GM19099 (cell line): Measurements from ENCODE around the gene ACTN3.
A peak's percentile ranks its signal among the peaks of the same experiment; 100 is the strongest.

Source experiments
- POLR2A ChIP-seq: IDR thresholded peaks from 3 replicates; pipeline ENCODE4 v1.6.1; 2011; ENCODE audit warnings: low read depth; ENCODE audit not compliant: insufficient read length; ENCODE audit errors: extremely low read depth

ACTN3 gene

DNA sequence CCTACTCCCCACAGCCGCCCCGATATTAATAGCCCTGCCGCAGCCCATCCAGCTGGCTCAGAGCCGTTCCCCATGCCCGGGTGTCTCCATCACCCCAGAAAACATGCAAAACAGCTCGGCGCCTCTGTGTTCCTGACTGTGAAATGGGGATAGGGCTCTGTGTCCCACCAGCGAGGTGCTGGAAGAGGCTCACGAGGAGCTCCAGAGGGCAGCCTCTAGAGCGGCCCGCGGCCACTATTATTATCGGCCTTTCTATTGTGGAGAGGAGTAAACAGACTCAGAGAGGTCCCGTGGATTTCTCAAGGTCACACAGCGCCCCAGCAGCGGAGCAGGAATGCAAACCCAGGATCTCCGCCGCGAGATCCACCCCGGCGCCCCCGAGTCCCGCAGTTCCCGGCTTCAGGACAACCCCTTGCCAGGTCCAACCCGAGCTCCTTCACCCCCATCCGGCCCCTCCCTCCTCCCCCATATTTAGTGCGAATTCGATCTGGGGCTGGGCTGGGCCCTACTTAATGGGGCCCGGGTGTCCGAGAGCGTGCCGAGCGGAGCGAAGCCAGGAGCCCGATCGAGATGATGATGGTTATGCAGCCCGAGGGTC is at the start of gene ACTN3:
Gene ACTN3, plus strand, starts transcription at position 536 of the 598 bp plus-strand sequence. Its CDS starts 35 bp downstream, at position 571.
- TF ChIP-seq POLR2A = no peak

DNA sequence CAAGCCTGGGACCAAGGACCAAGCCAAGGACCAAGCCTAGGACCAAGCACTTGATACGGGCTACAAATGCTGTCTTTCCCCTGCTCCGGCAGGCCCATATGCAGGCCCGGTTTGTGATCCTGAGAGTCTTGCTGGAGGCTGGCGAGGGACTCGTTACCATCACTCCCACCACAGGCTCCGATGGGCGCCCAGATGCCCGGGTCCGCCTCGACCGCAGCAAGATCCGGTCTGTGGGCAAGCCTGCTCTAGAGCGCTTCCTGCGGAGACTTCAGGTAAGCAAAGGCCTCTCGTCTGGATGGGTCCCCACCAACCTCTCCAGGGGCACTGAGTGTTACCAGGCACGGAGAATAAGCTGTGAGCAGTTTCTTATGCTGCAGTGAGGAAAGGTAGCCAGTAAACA is 49.5 kb upstream of the ACTN3 start:
- no peak for TF ChIP-seq POLR2A

DNA sequence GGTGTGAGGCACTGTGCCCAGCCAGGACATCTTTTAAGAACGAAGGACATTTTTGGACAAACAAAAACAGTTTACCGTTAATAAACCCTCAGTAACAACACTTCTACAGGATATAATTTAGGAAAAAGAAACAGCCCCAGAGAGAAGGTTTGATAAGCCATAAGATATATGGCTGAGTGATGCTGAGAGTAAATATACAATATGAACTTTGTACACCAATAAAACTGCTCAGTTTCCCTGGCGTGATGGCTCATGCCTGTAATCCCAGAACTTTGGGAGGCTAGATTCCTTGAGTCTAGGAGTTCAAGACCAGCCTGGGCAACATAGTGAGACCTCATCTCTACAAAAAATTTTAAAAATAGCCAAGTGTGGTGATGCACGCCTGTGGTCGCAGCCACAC is 48.2 kb upstream of the ACTN3 start:
- no peak for TF ChIP-seq POLR2A

DNA sequence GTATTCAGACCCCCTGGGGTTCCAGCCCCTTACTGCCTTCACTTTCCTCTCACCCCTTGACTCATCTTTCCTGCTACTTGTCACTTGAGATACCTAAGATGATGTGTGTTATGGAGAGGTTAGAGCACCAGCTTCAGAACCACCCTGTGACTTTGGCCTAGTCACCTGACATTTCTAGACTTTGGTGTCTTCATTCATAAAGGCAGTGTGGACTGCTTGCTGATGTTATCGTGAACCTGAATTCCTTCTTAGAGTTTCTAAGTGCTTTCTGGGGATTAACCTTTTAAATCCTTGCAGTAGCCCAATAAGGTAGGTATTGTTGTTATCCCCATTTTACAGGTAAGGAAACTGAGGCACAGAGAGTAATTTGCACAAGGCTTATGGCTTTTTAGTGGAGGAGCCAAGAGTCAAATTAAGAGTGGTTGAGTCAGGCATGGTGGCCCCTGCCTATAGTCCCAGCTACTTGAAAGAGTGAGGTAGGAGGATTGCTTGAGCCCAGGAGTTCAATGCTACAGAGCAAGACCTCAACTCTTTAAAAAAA is 41.4 kb upstream of the ACTN3 start:
- no peak for TF ChIP-seq POLR2A

DNA sequence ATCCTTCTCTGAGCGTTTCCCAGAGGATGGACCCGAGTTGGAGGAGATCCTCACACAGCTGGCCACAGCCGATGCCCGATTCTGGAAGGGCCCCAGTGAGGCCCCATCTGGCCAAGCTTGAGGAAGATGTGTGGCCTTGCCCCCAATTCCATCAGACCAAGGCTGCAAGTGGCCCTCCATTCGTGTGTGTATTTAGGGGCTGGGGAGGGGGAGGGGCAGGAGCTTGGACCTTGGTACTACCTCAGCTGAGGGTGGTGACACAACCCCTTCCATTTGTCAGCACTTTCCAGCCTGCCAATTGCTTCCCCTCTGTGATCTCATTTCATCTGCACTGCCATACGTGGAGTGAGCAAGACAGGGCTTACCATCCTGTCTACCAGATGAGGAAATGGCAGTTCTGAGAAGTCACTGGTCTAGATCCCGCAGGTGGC is 37.6 kb upstream of the ACTN3 start:
- no peak for TF ChIP-seq POLR2A

DNA sequence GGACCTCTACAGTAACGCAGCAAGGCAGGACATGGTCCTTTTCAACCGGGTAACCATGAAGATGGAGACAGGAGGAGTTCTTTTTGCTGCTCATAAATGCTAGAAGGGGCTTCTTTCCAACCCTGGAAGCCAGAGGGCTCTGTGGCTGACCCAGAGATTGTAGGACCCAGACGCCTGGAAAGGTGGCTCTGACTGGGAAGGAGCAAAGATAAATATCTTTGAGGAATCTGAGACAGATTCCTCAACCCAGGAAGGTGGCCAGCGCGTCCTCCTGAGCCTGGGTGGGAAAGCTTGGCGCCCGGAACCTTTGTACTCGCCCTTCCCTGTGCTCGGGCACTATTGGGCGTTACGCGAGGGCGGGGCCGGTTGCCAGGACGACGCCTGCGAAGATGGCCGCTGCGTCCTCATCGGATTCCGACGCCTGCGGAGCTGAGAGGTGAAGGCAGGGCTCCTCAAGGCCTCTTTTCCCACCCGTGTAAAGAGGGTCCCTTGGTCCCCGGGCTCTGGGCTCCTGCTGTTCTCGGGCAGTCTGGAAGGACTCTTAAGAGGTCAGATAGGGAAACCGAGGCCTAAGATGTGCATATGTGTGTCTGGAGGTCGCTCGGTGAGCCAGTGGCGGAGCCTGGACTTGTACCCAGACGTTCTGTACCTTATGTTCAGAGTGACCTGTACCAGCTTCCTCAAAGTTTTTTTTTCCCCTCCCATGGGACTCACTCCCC is 36.3 kb upstream of the ACTN3 start, which contains the start of gene BBS1:
Gene BBS1, plus strand, starts transcription at position 365 of the 719 bp plus-strand sequence. Its CDS starts 25 bp downstream, at position 390.
- peak; percentile 59 for TF ChIP-seq POLR2A

DNA sequence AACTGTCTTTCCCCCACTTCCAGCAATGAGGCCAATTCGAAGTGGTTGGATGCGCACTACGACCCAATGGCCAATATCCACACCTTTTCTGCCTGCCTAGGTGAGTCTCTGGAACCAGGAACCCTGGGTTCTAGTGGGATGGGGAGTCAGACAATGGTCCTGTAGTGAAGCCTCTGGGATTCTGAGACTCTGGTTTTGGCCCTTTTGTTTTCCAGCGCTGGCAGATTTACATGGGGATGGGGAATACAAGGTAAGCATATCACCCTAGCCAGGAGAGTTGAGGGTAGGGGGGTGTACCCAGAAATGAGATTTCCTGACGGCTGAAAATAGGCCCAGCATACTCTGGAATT is 35.7 kb upstream of the ACTN3 start:
- TF ChIP-seq POLR2A = no peak

DNA sequence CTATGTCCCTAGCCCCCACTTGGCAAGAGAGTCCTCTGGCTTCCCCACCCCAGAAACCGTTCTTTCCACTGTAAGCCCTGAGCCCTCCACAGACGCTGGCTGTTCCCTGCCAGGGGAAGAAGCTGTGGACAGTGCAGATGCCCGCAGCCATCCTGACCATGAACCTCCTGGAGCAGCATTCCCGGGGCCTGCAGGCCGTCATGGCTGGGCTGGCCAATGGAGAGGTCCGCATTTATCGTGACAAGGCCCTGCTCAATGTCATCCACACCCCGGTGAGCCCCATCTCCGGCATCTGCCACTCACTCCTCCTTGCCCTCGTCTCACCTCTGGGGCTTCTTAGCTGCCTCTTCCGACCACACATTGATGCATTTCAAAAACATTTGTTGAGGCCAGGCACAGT is 23.1 kb upstream of the ACTN3 start:
- no peak for TF ChIP-seq POLR2A

DNA sequence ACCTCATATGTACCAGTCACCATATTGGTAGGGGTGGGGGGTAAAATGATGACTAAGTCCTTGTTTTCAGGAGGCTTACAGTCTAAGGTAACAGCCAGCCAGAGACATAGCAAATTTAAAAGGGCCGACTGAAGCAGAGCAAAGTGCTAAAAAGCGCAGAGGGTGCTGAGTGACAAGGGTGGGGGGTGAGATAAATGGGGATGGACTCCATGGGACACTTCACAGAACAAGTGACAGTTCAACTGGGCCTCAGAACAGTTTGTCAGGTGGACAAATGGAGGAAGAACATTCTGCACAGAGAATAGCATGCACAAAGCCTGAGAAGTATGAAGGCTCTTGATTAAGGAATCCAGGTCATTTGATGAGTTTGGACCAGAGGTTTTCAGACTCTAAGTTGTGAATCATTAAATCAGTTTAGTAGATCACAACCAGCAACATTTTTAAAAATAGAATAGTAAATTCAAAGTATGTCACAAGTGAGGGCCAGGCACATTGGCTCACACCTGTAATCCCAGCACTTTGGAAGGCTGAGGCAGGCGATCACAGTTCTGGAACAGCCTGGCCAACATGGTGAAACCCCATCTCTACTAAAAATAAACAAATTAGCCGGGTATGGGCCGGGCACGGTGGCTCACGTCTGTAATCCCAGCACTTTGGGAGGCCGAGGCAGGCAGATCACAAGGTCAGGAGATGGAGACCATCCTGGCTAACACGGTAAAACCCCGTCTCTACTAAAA is 22.2 kb upstream of the ACTN3 start:
- TF ChIP-seq POLR2A = no peak

DNA sequence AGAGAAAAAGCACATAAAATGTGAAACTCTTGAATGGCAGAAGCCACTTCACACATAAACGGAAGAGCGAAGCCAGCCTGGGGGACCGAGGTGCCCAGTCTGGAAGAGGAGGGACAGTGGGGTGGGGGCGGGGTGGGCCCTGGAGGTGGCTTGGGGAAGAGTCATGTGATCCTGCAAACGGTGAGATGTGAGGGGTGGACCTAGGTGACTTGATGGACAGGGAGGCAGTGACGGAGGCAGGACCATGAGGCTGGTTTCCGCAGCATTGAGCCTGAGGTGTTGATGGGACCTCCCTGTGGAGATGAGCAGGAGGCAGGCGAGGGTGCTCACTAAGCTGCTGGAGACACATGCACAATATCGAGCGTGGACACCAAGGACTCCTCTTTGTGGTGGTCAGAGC is 17.6 kb upstream of the ACTN3 start:
- no peak for TF ChIP-seq POLR2A

DNA sequence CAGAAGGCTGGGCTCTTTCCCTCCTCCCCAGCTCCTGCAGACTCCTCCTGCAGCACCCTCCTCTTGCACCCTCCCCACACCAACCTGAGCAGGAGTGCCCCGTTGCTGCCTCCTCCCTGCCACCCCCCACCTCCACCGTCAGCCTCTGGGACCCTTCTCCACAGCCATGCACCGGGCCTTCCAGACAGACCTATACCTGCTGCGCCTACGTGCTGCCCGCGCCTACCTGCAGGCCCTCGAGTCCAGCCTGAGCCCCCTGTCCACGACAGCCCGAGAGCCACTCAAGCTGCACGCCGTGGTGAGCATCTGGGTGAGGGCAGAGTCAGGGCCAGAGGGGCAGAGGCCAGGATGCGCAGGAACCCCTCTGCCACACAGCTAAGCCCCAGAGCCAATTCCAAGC is 17.0 kb upstream of the ACTN3 start:
- no peak for TF ChIP-seq POLR2A

DNA sequence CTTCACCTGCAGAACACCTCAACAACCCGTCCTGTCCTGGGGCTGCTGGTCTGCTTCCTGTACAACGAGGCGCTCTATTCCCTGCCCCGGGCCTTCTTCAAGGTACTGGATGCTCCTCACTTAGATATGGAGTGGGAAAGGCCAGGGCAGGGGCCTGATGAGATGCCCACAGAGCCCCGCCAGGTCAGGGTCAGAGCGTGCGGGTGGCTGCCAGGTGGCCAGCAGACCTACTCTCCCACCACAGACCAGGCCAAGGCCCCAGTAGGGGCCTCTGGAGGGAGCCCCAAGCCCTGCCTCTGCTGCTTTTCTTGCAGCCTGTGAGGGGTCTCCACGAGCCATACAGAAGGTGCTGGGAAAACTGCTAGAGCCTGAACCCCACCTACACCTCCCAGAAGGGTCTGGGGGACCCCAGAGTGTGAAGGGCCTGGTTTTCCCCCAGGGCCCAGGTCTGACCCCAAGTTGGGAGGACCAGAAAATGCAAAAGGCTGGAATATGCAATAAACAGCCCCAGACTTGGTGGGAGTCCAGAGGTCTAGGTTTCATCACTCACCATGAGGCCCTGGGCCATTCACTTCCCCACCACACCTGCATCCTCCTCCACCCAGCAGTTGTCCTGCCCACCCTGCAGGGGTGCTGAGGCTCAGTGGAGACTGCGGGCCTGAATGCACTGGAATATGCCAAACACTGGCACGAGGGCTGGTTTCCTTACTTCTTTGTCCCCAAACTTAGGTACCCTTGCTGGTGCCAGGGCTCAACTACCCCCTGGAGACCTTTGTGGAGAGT is 15.6 kb upstream of the ACTN3 start:
- TF ChIP-seq POLR2A = no peak

DNA sequence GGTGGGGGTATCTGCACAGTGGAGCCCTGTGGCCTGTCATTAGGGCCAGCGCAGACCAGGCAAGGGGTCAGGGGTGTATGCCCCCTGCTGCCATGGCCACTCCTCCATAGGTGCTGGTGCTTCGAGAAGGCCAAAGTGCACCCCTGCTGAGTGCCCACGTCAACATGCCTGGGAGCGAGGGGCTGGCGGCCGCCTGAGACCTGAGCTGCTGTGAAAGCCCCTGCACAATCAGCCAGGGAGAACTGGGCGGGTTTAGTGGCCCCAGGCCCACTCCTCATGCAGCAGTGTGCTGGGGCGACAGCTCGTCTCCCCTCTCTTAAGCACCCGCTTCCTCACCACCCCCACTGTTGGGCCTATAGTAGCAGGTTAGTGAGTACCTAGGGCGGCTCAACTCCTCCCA is 14.9 kb upstream of the ACTN3 start:
- no peak for TF ChIP-seq POLR2A

DNA sequence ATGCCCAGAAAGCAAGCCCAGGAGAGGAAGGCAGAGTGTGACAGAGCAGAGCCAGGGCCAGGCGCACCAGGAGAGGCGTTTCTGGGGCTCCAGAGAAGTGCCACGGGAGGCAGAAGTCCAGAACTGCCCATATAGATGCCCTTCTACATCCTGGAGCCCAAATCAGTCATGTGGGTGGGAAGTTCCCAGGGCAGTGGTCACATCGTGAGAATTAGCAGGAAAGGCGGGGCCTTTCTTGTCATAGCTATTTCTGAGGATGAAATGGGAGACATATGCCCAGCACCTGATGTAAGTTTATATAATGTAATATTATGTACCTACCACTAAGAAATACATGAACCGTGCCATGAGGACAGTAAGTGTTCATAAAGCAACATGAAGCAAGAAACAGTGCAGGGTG is 13.9 kb upstream of the ACTN3 start:
- TF ChIP-seq POLR2A = no peak

DNA sequence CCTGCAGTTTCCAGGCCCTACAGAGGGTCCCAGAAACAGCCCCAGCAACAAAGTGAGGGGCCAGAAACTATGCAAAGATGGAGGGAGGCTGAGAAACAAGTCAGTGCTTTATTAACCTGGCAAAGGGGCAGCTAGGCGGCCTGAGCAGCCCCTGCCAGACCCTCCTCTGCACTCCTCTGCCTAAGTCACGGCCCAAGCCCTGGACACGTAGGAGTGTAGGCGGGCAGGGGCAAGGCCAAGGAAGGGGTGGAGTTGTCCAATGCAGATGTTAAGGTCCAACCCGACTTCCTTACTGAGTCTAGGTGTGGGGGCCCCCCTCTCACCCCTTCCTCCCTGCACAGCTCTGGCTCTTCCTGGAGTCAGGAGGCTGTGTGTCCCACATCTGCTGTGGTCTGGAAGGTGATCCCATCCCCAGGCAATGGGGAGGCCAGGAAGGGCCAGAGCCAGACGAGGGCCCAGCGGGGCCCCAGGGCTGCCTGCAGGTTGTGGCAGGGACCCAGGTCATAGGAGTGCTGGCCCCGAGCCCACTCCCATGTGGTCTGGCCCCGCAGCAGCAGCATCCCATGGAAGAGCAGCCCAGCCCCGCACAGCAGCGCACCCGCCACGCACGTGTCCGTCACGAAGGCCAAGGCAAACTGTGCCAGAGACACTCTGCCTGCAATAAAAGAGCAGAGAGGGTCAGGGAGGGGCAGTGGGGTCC is 7.4 kb upstream of the ACTN3 start:
- TF ChIP-seq POLR2A = no peak

DNA sequence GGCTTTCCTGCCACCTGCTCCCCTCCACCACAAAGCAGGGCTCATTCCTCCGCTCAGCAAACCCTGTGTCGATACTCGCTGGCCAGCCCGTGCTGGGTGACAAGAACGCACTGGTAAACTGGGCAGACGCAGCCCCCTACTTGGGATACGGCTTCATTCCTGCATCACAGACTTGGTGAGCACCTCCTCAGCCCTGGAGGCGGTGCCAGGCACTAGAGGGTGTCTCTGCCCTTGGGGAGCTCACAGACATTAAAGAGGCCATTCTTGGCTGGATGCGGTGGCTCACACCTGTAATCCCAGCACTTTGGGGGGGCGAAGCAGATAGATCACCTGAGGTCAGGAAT is 6.9 kb upstream of the ACTN3 start:
- no peak for TF ChIP-seq POLR2A
